Dermis microvascular lymphatic vessel endothelial cell (primary cell): ENCODE results near the gene ZNF536. TPM values are rescaled to one million over a fixed set of nuclear protein-coding genes. Genes with fewer than 3 reads are reported as not detected.

ENCODE experiments used
- DNase-seq, 2 donors: peaks; one replicate each; pipeline versions ENCODE4 v3.0.0 to v3.0.0-alpha.2; 2010; ENCODE audit warnings: low read depth in 2 of 2
- total RNA-seq: library from RNA; depleted of rRNA; stranded (reverse); fragments of >200 nt; gene quantifications from 2 replicates; pipeline ENCODE4 v1.2.1, GENCODE V29; 2014

The ZNF536 gene
- not detected in 2 replicates for total RNA-seq

GRCh38 chr19:30371960-30372824, at the start of gene ZNF536:
ZNF536 (plus strand) TSS chr19:30372384; CDS start chr19:30443563, 71,179 bp downstream.
- no peak for DNase-seq

- DNase-seq: no peak
These were observed 49.4 kb upstream of the ZNF536 start for GRCh38 chr19:30322641-30323320.

- DNase-seq: no peak
These were observed 48.3 kb upstream of the ZNF536 start for GRCh38 chr19:30323904-30324303.

- no peak for DNase-seq
These were observed 47.2 kb upstream of the ZNF536 start for GRCh38 chr19:30324982-30325381.

GRCh38 chr19:30325676-30326392, 46.4 kb upstream of the ZNF536 start:
- DNase-seq: no peak

GRCh38 chr19:30326393-30326710, 45.8 kb upstream of the ZNF536 start:
- DNase-seq: no peak

- no peak for DNase-seq
These were observed 44.9 kb upstream of the ZNF536 start for GRCh38 chr19:30327331-30327730.

- DNase-seq: no peak
These were observed 44.1 kb upstream of the ZNF536 start for GRCh38 chr19:30328096-30328495.

- DNase-seq: no peak
These were observed 41.9 kb upstream of the ZNF536 start for GRCh38 chr19:30330266-30330665.

GRCh38 chr19:30332445-30333234, 39.5 kb upstream of the ZNF536 start:
- no peak for DNase-seq

GRCh38 chr19:30333291-30334065, 38.7 kb upstream of the ZNF536 start:
- DNase-seq: no peak

GRCh38 chr19:30334841-30335240, 37.3 kb upstream of the ZNF536 start:
- DNase-seq: no peak

GRCh38 chr19:30335306-30335886, 36.8 kb upstream of the ZNF536 start:
- DNase-seq: no peak

- no peak for DNase-seq
These were observed 35.9 kb upstream of the ZNF536 start for GRCh38 chr19:30336290-30336689.

GRCh38 chr19:30338041-30338456, 34.1 kb upstream of the ZNF536 start:
- DNase-seq: no peak

GRCh38 chr19:30338878-30339623, 33.1 kb upstream of the ZNF536 start:
- DNase-seq: no peak

GRCh38 chr19:30339624-30340525, 32.3 kb upstream of the ZNF536 start:
- DNase-seq: no peak

GRCh38 chr19:30340771-30341561, 31.2 kb upstream of the ZNF536 start:
- no peak for DNase-seq
